ENCODE data around the gene FLOT1. TPM values are rescaled to one million over a fixed set of nuclear protein-coding genes. Genes with fewer than 3 reads are reported as not detected.

FLOT1 gene
- total RNA-seq, 1 experiment from 2014 or later = 243 TPM

- peaks cover 53% of the 10 kb centered on the region for H3K36me3 Mint-ChIP-seq (ENCODE audit: insufficient read depth, unreplicated experiment)
- H3K9me3 Mint-ChIP-seq (ENCODE audit: low read depth, unreplicated experiment) = no peaks in the 10 kb centered on the region
- no TSS peak for BruUV-seq (replicated peaks)
- no peaks in the 10 kb centered on the region for H3K27me3 Mint-ChIP-seq (ENCODE audit: unreplicated experiment)
- peaks cover 67% of the 10 kb centered on the region for H3K4me1 Mint-ChIP-seq (ENCODE audit: low read depth, unreplicated experiment)
- H3K4me3 Mint-ChIP-seq (ENCODE audit: low read depth, unreplicated experiment) = peak within 1 kb of the TSS; percentile 74
- peak; percentile 93 for DNase-seq
- intact Hi-C loops (cut with micrococcal nuclease; ENCODE audit: unreplicated experiment) = loop anchor here (1.0 kb wide), 1 partner anchor 28 kb away; no protein-coding TSS in a partner anchor
- H3K27ac Mint-ChIP-seq (ENCODE audit: unreplicated experiment) = peak within 1 kb of the TSS; percentile 38
- no peak for TF ChIP-seq CTCF (IDR thresholded peaks at IDR 0.05; ENCODE audit: unreplicated experiment)
- CTCF ChIA-PET = interaction anchor here (1.0 to 2.4 kb wide), 4 partner anchors 8 to 31 kb away, joined by 3 to 12 read pairs (median 6); partner anchors contain the start of gene MDC1
Observed at GRCh38 chr6:30690403-30691207, 51.9 kb downstream of the FLOT1 start, which contains the start of gene NRM. Gene NRM, minus strand, starts transcription at chr6:30690984. Its CDS starts 10 bp downstream, at chr6:30690974.

- H3K36me3 Mint-ChIP-seq (ENCODE audit: insufficient read depth, unreplicated experiment) = peaks cover 55% of the 10 kb centered on the region
- intact Hi-C loops (cut with micrococcal nuclease; ENCODE audit: unreplicated experiment) = no loop called here
- no peak for TF ChIP-seq CTCF (IDR thresholded peaks at IDR 0.05; ENCODE audit: unreplicated experiment)
- no peak for DNase-seq
- no peaks in the 10 kb centered on the region for H3K27me3 Mint-ChIP-seq (ENCODE audit: unreplicated experiment)
- H3K9me3 Mint-ChIP-seq (ENCODE audit: low read depth, unreplicated experiment) = no peaks in the 10 kb centered on the region
- H3K27ac Mint-ChIP-seq (ENCODE audit: unreplicated experiment) = peak overlapping the region; percentile 19
- peaks cover 69% of the 10 kb centered on the region for H3K4me1 Mint-ChIP-seq (ENCODE audit: low read depth, unreplicated experiment)
- CTCF ChIA-PET = interaction anchor here (1.2 kb wide), 1 partner anchor 11 kb away, joined by 3 read pairs; no protein-coding TSS in a partner anchor
- peak overlapping the region; percentile 74 for H3K4me3 Mint-ChIP-seq (ENCODE audit: low read depth, unreplicated experiment)
- BruUV-seq (replicated peaks) = no TSS peak
Observed at GRCh38 chr6:30689985-30690384, 52.5 kb downstream of the FLOT1 start.

- TF ChIP-seq CTCF (IDR thresholded peaks at IDR 0.05; ENCODE audit: unreplicated experiment) = no peak
- DNase-seq = no peak
- peaks cover 72% of the 10 kb centered on the region for H3K4me1 Mint-ChIP-seq (ENCODE audit: low read depth, unreplicated experiment)
- CTCF ChIA-PET = interaction anchor here (2.8 kb wide), 1 partner anchor 10 kb away, joined by 7 read pairs; no protein-coding TSS in a partner anchor
- no peak overlapping the region for H3K4me3 Mint-ChIP-seq (ENCODE audit: low read depth, unreplicated experiment)
- intact Hi-C loops (cut with micrococcal nuclease; ENCODE audit: unreplicated experiment) = no loop called here
- H3K9me3 Mint-ChIP-seq (ENCODE audit: low read depth, unreplicated experiment) = no peaks in the 10 kb centered on the region
- H3K27me3 Mint-ChIP-seq (ENCODE audit: unreplicated experiment) = no peaks in the 10 kb centered on the region
- peaks cover 56% of the 10 kb centered on the region for H3K36me3 Mint-ChIP-seq (ENCODE audit: insufficient read depth, unreplicated experiment)
- no peak overlapping the region for H3K27ac Mint-ChIP-seq (ENCODE audit: unreplicated experiment)
- BruUV-seq (replicated peaks) = no TSS peak
Observed at GRCh38 chr6:30689022-30689865, 53.2 kb downstream of the FLOT1 start.

- CTCF ChIA-PET = interaction anchor here (2.8 kb wide), 1 partner anchor 9 kb away, joined by 7 read pairs; no protein-coding TSS in a partner anchor
- intact Hi-C loops (cut with micrococcal nuclease; ENCODE audit: unreplicated experiment) = no loop called here
- TF ChIP-seq CTCF (IDR thresholded peaks at IDR 0.05; ENCODE audit: unreplicated experiment) = no peak
- BruUV-seq (replicated peaks) = no TSS peak
- DNase-seq = no peak
- Mint-ChIP-seq H3K4me3 (ENCODE audit: low read depth, unreplicated experiment) (peak overlapping the region; percentile 78), H3K4me1 (ENCODE audit: low read depth, unreplicated experiment) (peaks cover 79% of the 10 kb centered on the region), H3K27ac (ENCODE audit: unreplicated experiment) (no peak overlapping the region), H3K27me3 (ENCODE audit: unreplicated experiment) (no peaks in the 10 kb centered on the region), H3K36me3 (ENCODE audit: insufficient read depth, unreplicated experiment) (peaks cover 56% of the 10 kb centered on the region), H3K9me3 (ENCODE audit: low read depth, unreplicated experiment) (no peaks in the 10 kb centered on the region)
Observed at GRCh38 chr6:30688569-30688968, 53.9 kb downstream of the FLOT1 start.

All from Calu3 (cell line).